B cell (primary cell): ENCODE measurements around the gene SLC38A1. TPM values are rescaled to one million over a fixed set of nuclear protein-coding genes. Genes with fewer than 3 reads are reported as not detected.

Experiments used
- ATAC-seq: fragments of 200-7000 bp; cut with Tn5 transposase; one replicate; pipeline ENCODE4 v1.10.0; 2021; ENCODE audit warnings: low read depth, mild to moderate bottlenecking, moderate number of reproducible peaks, moderate library complexity
- CTCF ChIA-PET: fragments of 350-600 bp; sonication (Branson Sonifier 250); formaldehyde crosslinking; loops from one replicate; lab custom pipeline; 2021; ENCODE audit warnings: antibody characterized with exemption, inconsistent platforms; lab: Charles Lee
- POLR2A ChIA-PET: fragments of 350-600 bp; sonication (Branson Sonifier 250); formaldehyde crosslinking; loops from one replicate; lab custom pipeline; 2021; ENCODE audit warnings: antibody characterized with exemption; lab: Charles Lee
- DNase-seq: peaks from one replicate; pipeline ENCODE4 v3.0.0; 2013
- H2AFZ ChIP-seq: 2 replicates; pipeline ENCODE4 v1.6.1; 2012; ENCODE audit warnings: mild to moderate bottlenecking, low read depth, low read length; ENCODE audit not compliant: insufficient read depth, poor library complexity, severe bottlenecking
- H3K27ac ChIP-seq, 2 donors: 1 replicate in 1 of 2; 2 replicates in 1 of 2; pipeline ENCODE4 v1.5.1; 2012 to 2013; ENCODE audit warnings: low read length in 2 of 2, mild to moderate bottlenecking in 2 of 2, moderate library complexity in 1 of 2
- H3K27me3 ChIP-seq, 4 experiments: fragments of 200-600 bp in 1 of 4; sonication (generic) in 1 of 4; replicated peaks in 1 of 4; 1 replicate in 2 of 4; 2 replicates in 2 of 4; pipeline versions ENCODE4 v1.6.1 to v1.7.0; 2013 to 2016; ENCODE audit warnings: low read length in 3 of 4, mild to moderate bottlenecking in 2 of 4, mixed read lengths in 1 of 4, moderate library complexity in 1 of 4; ENCODE audit not compliant: insufficient read depth in 4 of 4, control insufficient read depth in 3 of 4; ENCODE audit errors: control extremely low read depth in 1 of 4
- H3K36me3 ChIP-seq, 2 experiments: replicated peaks in 1 of 2; 1 replicate in 1 of 2; 2 replicates in 1 of 2; pipeline versions ENCODE4 v1.6.1 to v1.7.1; 2013; ENCODE audit warnings: low read length in 1 of 2; ENCODE audit not compliant: insufficient read depth in 2 of 2, control insufficient read depth in 1 of 2; ENCODE audit errors: control extremely low read depth in 1 of 2, extremely low read depth in 1 of 2
- H3K4me1 ChIP-seq, 2 donors: fragments of 200-600 bp in 1 of 2; sonication (generic) in 1 of 2; 1 replicate in 1 of 2; 2 replicates in 1 of 2; pipeline versions ENCODE4 v1.5.1 to v1.6.1; 2013 to 2017; ENCODE audit warnings: low read length in 2 of 2; ENCODE audit not compliant: control insufficient read depth in 2 of 2, insufficient read depth in 2 of 2
- H3K4me2 ChIP-seq: replicated peaks from 2 replicates; pipeline ENCODE3; 2012; ENCODE audit warnings: mild to moderate bottlenecking, low read depth, low read length; ENCODE audit not compliant: poor library complexity, severe bottlenecking
- H3K4me3 ChIP-seq, 5 experiments: fragments of 200-600 bp in 1 of 5; sonication (generic) in 1 of 5; 1 replicate in 3 of 5; 2 replicates in 2 of 5; pipeline versions ENCODE4 v1.5.1 to v1.7.0; 2011 to 2016; ENCODE audit warnings: low read length in 4 of 5, mild to moderate bottlenecking in 4 of 5, low read depth in 2 of 5, control low read depth in 1 of 5, moderate library complexity in 1 of 5; ENCODE audit not compliant: insufficient read depth in 1 of 5; ENCODE audit errors: control extremely low read depth in 1 of 5, extremely low read depth in 1 of 5
- H3K79me2 ChIP-seq: fragments of 200-600 bp; sonication (generic); one replicate; pipeline ENCODE4 v1.6.0; 2016; ENCODE audit warnings: low read length; ENCODE audit not compliant: control insufficient read depth, insufficient read depth
- H3K9ac ChIP-seq: fragments of 200-600 bp; sonication (generic); 2 replicates; pipeline ENCODE4 v1.6.1; 2017; ENCODE audit warnings: mild to moderate bottlenecking, low read length, moderate library complexity
- H3K9me3 ChIP-seq, 3 donors: one replicate each; pipeline versions ENCODE4 v1.6.1 to v1.7.1; 2013; ENCODE audit warnings: low read length in 2 of 3; ENCODE audit not compliant: control insufficient read depth in 2 of 3, insufficient read depth in 1 of 3; ENCODE audit errors: control extremely low read depth in 1 of 3
- H4K20me1 ChIP-seq: 2 replicates; pipeline ENCODE4 v1.6.0; 2012; ENCODE audit warnings: mild to moderate bottlenecking, low read length; ENCODE audit not compliant: insufficient read depth, control insufficient read depth, poor library complexity, severe bottlenecking
- H3K27ac Mint-ChIP-seq: one replicate; pipeline ENCODE4 v1.8.0; 2021; ENCODE audit warnings: mixed read lengths
- H3K27me3 Mint-ChIP-seq: one replicate; pipeline ENCODE4 v1.8.0; 2021; ENCODE audit warnings: mixed read lengths
- H3K4me1 Mint-ChIP-seq: one replicate; pipeline ENCODE4 v1.8.0; 2021; ENCODE audit warnings: mixed read lengths
- H3K4me3 Mint-ChIP-seq: one replicate; pipeline ENCODE4 v1.8.0; 2021; ENCODE audit warnings: mixed read lengths
- H3K9me3 Mint-ChIP-seq: one replicate; pipeline ENCODE4 v1.8.0; 2022; ENCODE audit warnings: mixed read lengths; ENCODE audit not compliant: insufficient read depth
- EZH2 ChIP-seq: IDR thresholded peaks from 2 replicates; pipeline ENCODE4 v1.6.1; 2012; ENCODE audit warnings: borderline replicate concordance, low read depth, mild to moderate bottlenecking, moderate library complexity, low read length; ENCODE audit not compliant: insufficient read depth, poor library complexity, severe bottlenecking
- WGBS: methylation state at CpG from one replicate; pipeline ENCODE4 v1.1.5; 2013; ENCODE audit warnings: missing lambda C conversion rate; ENCODE audit not compliant: insufficient coverage; 5-methylcytosine and 5-hydroxymethylcytosine counted together
- intact Hi-C: fragments of 100-400 bp; cut with micrococcal nuclease; formaldehyde crosslinking; loops from one replicate; pipeline ENCODE4 v1.10.0; 2022
- polyA plus RNA-seq: library from polyadenylated mRNA; depleted of rRNA; stranded (reverse); fragments of >200 nt; gene quantifications from 2 replicates; pipeline ENCODE4 v1.2.3, GENCODE V29; 2012
- total RNA-seq, 2 donors: library from RNA; stranded (reverse); fragments of 120-200 nt in 1 of 2; gene quantifications; 1 replicate in 1 of 2; 2 replicates in 1 of 2; pipeline versions ENCODE4 v1.2.3 to v1.2.4, GENCODE V29; 2013 to 2022
- TF ChIP-seq, protein P1 (sequence below): fragments of 200-600 bp; IDR thresholded peaks from one replicate; pipeline ENCODE4 v1.8.0; 2022; ENCODE audit warnings: antibody characterized with exemption, mild to moderate bottlenecking

SLC38A1 gene
- total and polyA plus RNA-seq, 2 donors (not counting 1 experiment from before 2014, with no cell fraction given) = 38.1 to 205 TPM

DNA sequence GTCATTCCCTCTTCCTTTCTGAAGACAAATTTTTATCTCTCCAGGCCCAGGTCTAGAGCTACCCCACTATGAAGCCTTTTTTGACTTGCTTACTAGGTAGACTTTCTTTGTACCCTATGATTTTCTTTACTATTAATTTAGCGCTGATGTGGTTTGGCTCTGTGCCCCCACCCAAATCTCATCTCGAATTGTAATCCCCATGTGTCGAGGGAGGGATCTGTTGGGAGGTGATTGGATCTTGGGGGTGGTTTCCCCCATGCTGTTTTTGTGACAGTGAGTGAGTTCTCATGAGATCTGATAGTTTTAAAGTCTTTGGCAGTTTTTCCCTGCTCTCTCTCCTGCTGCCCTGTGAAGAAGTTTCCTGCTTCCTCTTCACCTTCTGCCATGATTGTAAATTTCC is 118.1 kb downstream of the SLC38A1 start:
- no peak overlapping the region for H3K4me2 ChIP-seq
- no peaks in the 10 kb centered on the region for H4K20me1 ChIP-seq
- H3K27me3 ChIP-seq = peaks cover 0 to 3% (median 0%) of the 10 kb centered on the region in 4 experiments
- peak overlapping the region; percentile 13 for H2AFZ ChIP-seq
- DNase-seq (no peak), ATAC-seq (no peak)
- H3K36me3 ChIP-seq = no peaks in the 10 kb centered on the region
- H3K79me2 ChIP-seq = no peaks in the 10 kb centered on the region
- CTCF ChIA-PET = interaction anchor here (0.6 to 2.7 kb wide), 5 partner anchors 25 to 1535 kb away, joined by 3 to 9 read pairs (median 4); no protein-coding TSS in a partner anchor
- no peak overlapping the region for H3K27ac ChIP-seq
- no peaks in the 10 kb centered on the region for H3K9me3 Mint-ChIP-seq
- H3K9me3 ChIP-seq = no peaks in the 10 kb centered on the region
- no peak overlapping the region for H3K4me3 ChIP-seq
- POLR2A ChIA-PET = no interaction called here
- H3K4me3 Mint-ChIP-seq = no peak overlapping the region
- TF ChIP-seq EZH2 = no peak
- TF ChIP-seq, protein P1, sequence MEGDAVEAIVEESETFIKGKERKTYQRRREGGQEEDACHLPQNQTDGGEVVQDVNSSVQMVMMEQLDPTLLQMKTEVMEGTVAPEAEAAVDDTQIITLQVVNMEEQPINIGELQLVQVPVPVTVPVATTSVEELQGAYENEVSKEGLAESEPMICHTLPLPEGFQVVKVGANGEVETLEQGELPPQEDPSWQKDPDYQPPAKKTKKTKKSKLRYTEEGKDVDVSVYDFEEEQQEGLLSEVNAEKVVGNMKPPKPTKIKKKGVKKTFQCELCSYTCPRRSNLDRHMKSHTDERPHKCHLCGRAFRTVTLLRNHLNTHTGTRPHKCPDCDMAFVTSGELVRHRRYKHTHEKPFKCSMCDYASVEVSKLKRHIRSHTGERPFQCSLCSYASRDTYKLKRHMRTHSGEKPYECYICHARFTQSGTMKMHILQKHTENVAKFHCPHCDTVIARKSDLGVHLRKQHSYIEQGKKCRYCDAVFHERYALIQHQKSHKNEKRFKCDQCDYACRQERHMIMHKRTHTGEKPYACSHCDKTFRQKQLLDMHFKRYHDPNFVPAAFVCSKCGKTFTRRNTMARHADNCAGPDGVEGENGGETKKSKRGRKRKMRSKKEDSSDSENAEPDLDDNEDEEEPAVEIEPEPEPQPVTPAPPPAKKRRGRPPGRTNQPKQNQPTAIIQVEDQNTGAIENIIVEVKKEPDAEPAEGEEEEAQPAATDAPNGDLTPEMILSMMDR = no peak
- peaks cover 18% of the 10 kb centered on the region for H3K4me1 Mint-ChIP-seq
- intact Hi-C loops = loop anchor here (5.0 kb wide), 2 partner anchors 57 to 222 kb away; partner anchors contain the start of gene SLC38A2
- peaks cover 11% of the 10 kb centered on the region in 2 donors for H3K4me1 ChIP-seq
- H3K27ac Mint-ChIP-seq = no peak overlapping the region
- H3K27me3 Mint-ChIP-seq = peaks cover 12% of the 10 kb centered on the region
- no peak overlapping the region for H3K9ac ChIP-seq
- WGBS = 80% methylated on average over 1 of the region's 3 CpGs

DNA sequence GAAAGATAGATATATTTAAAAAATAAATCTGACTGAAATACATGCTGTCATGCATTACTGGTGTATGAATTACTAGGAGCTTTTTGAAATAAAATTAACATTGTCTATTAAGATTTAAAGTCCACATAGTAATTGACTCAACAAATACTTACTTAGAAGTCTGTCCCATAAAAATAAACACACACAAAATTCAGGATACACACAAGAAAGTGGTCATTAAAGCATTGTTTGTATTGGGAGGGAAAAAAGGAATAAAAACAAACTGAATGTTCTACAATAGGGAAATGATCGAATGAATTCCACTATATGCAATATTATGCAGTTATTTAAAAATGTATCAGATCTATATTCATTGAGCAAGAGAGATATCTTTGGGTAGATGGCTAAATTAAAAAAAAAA is 118.9 kb downstream of the SLC38A1 start:
- Mint-ChIP-seq H3K27ac (no peak overlapping the region), H3K27me3 (peaks cover 12% of the 10 kb centered on the region), H3K9me3 (no peaks in the 10 kb centered on the region), H3K4me1 (peaks cover 18% of the 10 kb centered on the region), H3K4me3 (no peak overlapping the region)
- POLR2A ChIA-PET = no interaction called here
- TF ChIP-seq, protein P1 = no peak
- TF ChIP-seq EZH2 = no peak
- H3K4me2 ChIP-seq = no peak overlapping the region
- H3K36me3 ChIP-seq = no peaks in the 10 kb centered on the region
- ATAC-seq (no peak), DNase-seq (no peak)
- peaks cover 11% of the 10 kb centered on the region in 2 donors for H3K4me1 ChIP-seq
- intact Hi-C loops = loop anchor here (5.0 kb wide), 2 partner anchors 57 to 222 kb away; partner anchors contain the start of gene SLC38A2
- CTCF ChIA-PET = interaction anchor here (0.6 to 1.6 kb wide), 3 partner anchors 25 to 870 kb away, joined by 3 to 9 read pairs (median 3); no protein-coding TSS in a partner anchor
- no peaks in the 10 kb centered on the region for H3K9me3 ChIP-seq
- H4K20me1 ChIP-seq = no peaks in the 10 kb centered on the region
- no peak overlapping the region for H2AFZ ChIP-seq
- H3K9ac ChIP-seq = no peak overlapping the region
- H3K27ac ChIP-seq = no peak overlapping the region
- H3K4me3 ChIP-seq = no peak overlapping the region
- no CpG with 5 or more reads among the region's 1 CpG for WGBS
- H3K79me2 ChIP-seq = no peaks in the 10 kb centered on the region
- peaks cover 0 to 5% (median 0%) of the 10 kb centered on the region in 4 experiments for H3K27me3 ChIP-seq
